GM04504 (cell line): ENCODE data around the gene AFDN.
A peak's percentile ranks its signal among the peaks of the same experiment; 100 is the strongest.

Source experiments
- DNase-seq: peaks from one replicate; pipeline ENCODE4 v3.0.0-alpha.2; 2012; ENCODE audit warnings: low read depth

Gene AFDN

GRCh38 chr6:167980911-167981580 is 154.3 kb downstream of the AFDN start:
- DNase-seq, result no peak

- no peak for DNase-seq
These were observed 155.3 kb downstream of the AFDN start for GRCh38 chr6:167981916-167982462.

GRCh38 chr6:167984144-167984719 is 157.5 kb downstream of the AFDN start:
- DNase-seq, result no peak

- DNase-seq, result no peak
These were observed 158.3 kb downstream of the AFDN start for GRCh38 chr6:167984876-167985604.

GRCh38 chr6:167985911-167986595 is 159.3 kb downstream of the AFDN start:
- no peak for DNase-seq

GRCh38 chr6:167987396-167988153 is 160.9 kb downstream of the AFDN start:
- DNase-seq, result peak; percentile 29

GRCh38 chr6:167988154-167988495 is 161.4 kb downstream of the AFDN start:
- DNase-seq, result no peak

GRCh38 chr6:167988945-167989841 is 162.5 kb downstream of the AFDN start:
- no peak for DNase-seq

- no peak for DNase-seq
These were observed 163.6 kb downstream of the AFDN start for GRCh38 chr6:167990016-167990945.

- DNase-seq, result no peak
These were observed 166.5 kb downstream of the AFDN start for GRCh38 chr6:167993169-167993568.

GRCh38 chr6:167993831-167994230 is 167.1 kb downstream of the AFDN start:
- DNase-seq, result no peak

- no peak for DNase-seq
These were observed 168.6 kb downstream of the AFDN start for GRCh38 chr6:167995302-167995701.

GRCh38 chr6:167995731-167996151 is 169.0 kb downstream of the AFDN start:
- no peak for DNase-seq

GRCh38 chr6:167996424-167997199 is 169.9 kb downstream of the AFDN start:
- no peak for DNase-seq

GRCh38 chr6:167997642-167998041 is 170.9 kb downstream of the AFDN start, which contains the start of gene KIF25:
KIF25 (plus strand) TSS chr6:167997671; CDS start chr6:168029586, 31,915 bp downstream.
- no peak for DNase-seq

GRCh38 chr6:167998215-167998614 is 171.5 kb downstream of the AFDN start:
- DNase-seq, result peak; percentile 45

GRCh38 chr6:168000198-168001028 is 173.7 kb downstream of the AFDN start:
- DNase-seq, result no peak

- DNase-seq, result no peak
These were observed 174.3 kb downstream of the AFDN start for GRCh38 chr6:168001029-168001332.
